NCI-H1048 (cell line): Measurements from ENCODE around the gene LRRC75A.
"Not testable (repeated sequence)": the region's sequence is repeated elsewhere in the genome, so short reads cannot be mapped to it uniquely, and the experiment has no call there.

Experiments used
- DNase-seq: peaks from one replicate; lab custom pipeline; 2025; lab: John Stamatoyannopoulos, UW

Gene LRRC75A

GRCh38 chr17:16450028-16450427, 42.0 kb downstream of the LRRC75A start:
- DNase-seq: no peak

- no peak for DNase-seq
These were observed 42.8 kb downstream of the LRRC75A start for GRCh38 chr17:16449121-16449570.

GRCh38 chr17:16448490-16448889, 43.5 kb downstream of the LRRC75A start:
- DNase-seq: no peak

- no peak for DNase-seq
These were observed 44.3 kb downstream of the LRRC75A start for GRCh38 chr17:16447676-16448075.

GRCh38 chr17:16446338-16446983, 45.5 kb downstream of the LRRC75A start:
- DNase-seq: no peak

GRCh38 chr17:16444258-16444886, 47.6 kb downstream of the LRRC75A start:
- DNase-seq: no peak

- DNase-seq: no peak
These were observed 48.3 kb downstream of the LRRC75A start for GRCh38 chr17:16443511-16444257.

- no peak for DNase-seq
These were observed 49.1 kb downstream of the LRRC75A start for GRCh38 chr17:16442594-16443510.

GRCh38 chr17:16442141-16442540, 49.9 kb downstream of the LRRC75A start:
- DNase-seq: no peak

GRCh38 chr17:16440901-16441629, 50.9 kb downstream of the LRRC75A start:
- DNase-seq: no peak

GRCh38 chr17:16440354-16440753, 51.6 kb downstream of the LRRC75A start:
- not testable (repeated sequence) for DNase-seq

GRCh38 chr17:16439811-16440351, 52.1 kb downstream of the LRRC75A start:
- DNase-seq: no peak

- DNase-seq: no peak
These were observed 52.6 kb downstream of the LRRC75A start for GRCh38 chr17:16439303-16439791.

GRCh38 chr17:16438557-16439302, 53.3 kb downstream of the LRRC75A start:
- DNase-seq: peak; percentile 97

- DNase-seq: no peak
These were observed 53.8 kb downstream of the LRRC75A start for GRCh38 chr17:16438173-16438556.

- DNase-seq: no peak
These were observed 54.9 kb downstream of the LRRC75A start for GRCh38 chr17:16437083-16437482.

- no peak for DNase-seq
These were observed 55.8 kb downstream of the LRRC75A start for GRCh38 chr17:16435925-16436886.

GRCh38 chr17:16434662-16435061, 57.3 kb downstream of the LRRC75A start:
- no peak for DNase-seq

GRCh38 chr17:16433514-16433913, 58.5 kb downstream of the LRRC75A start:
- no peak for DNase-seq
